Measurements from ENCODE around the gene GNA12.

The GNA12 gene

DNA sequence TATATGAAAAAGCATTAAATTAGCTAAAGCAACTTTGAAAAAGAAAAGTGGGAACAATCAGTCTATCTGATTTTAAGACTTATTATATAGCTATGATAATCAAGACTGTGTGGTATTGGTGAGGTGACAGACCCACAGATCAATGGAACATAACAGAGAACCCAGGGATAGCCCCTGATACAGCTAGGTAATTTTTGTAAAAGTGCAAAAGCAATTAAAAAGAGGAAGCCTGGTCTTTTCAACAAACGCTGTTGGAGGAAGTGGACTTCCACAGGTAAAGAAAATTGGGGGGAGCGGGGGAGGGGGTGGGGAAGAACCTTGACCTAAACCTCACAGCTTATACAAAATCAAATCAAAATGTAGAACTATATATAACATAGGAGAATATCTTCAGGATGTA, 45.4 kb downstream of the GNA12 start:
- TF ChIP-seq EGR1 (IDR thresholded peaks at IDR 0.05) (no peak), EP300 (IDR thresholded peaks at IDR 0.05; ENCODE audit: borderline replicate concordance) (no peak), CEBPB (IDR thresholded peaks at IDR 0.05) (no peak), YY1 (IDR thresholded peaks at IDR 0.05; ENCODE audit: low read depth) (no peak), CREB1 (IDR thresholded peaks at IDR 0.05; ENCODE audit: low read depth) (no peak), TAF1 (IDR thresholded peaks at IDR 0.05; ENCODE audit: low read depth) (no peak), TCF12 (IDR thresholded peaks at IDR 0.05; ENCODE audit: low read depth) (no peak), NFIC (IDR thresholded peaks at IDR 0.05) (no peak), TEAD4 (IDR thresholded peaks at IDR 0.05) (no peak), FOXM1 (IDR thresholded peaks at IDR 0.05; ENCODE audit: borderline replicate concordance, low read depth) (no peak), RAD21 (IDR thresholded peaks at IDR 0.05; ENCODE audit: low read depth) (no peak), ZBTB7A (IDR thresholded peaks at IDR 0.05; ENCODE audit: low read depth) (no peak)
- TF ChIP-seq, protein P1, sequence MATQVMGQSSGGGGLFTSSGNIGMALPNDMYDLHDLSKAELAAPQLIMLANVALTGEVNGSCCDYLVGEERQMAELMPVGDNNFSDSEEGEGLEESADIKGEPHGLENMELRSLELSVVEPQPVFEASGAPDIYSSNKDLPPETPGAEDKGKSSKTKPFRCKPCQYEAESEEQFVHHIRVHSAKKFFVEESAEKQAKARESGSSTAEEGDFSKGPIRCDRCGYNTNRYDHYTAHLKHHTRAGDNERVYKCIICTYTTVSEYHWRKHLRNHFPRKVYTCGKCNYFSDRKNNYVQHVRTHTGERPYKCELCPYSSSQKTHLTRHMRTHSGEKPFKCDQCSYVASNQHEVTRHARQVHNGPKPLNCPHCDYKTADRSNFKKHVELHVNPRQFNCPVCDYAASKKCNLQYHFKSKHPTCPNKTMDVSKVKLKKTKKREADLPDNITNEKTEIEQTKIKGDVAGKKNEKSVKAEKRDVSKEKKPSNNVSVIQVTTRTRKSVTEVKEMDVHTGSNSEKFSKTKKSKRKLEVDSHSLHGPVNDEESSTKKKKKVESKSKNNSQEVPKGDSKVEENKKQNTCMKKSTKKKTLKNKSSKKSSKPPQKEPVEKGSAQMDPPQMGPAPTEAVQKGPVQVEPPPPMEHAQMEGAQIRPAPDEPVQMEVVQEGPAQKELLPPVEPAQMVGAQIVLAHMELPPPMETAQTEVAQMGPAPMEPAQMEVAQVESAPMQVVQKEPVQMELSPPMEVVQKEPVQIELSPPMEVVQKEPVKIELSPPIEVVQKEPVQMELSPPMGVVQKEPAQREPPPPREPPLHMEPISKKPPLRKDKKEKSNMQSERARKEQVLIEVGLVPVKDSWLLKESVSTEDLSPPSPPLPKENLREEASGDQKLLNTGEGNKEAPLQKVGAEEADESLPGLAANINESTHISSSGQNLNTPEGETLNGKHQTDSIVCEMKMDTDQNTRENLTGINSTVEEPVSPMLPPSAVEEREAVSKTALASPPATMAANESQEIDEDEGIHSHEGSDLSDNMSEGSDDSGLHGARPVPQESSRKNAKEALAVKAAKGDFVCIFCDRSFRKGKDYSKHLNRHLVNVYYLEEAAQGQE (IDR thresholded peaks at IDR 0.05; ENCODE audit: low read depth): no peak
- TF ChIP-seq, protein P2, sequence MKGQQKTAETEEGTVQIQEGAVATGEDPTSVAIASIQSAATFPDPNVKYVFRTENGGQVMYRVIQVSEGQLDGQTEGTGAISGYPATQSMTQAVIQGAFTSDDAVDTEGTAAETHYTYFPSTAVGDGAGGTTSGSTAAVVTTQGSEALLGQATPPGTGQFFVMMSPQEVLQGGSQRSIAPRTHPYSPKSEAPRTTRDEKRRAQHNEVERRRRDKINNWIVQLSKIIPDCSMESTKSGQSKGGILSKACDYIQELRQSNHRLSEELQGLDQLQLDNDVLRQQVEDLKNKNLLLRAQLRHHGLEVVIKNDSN (IDR thresholded peaks at IDR 0.05): no peak
- TF ChIP-seq, protein P3, sequence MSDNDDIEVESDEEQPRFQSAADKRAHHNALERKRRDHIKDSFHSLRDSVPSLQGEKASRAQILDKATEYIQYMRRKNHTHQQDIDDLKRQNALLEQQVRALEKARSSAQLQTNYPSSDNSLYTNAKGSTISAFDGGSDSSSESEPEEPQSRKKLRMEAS (IDR thresholded peaks at IDR 0.05): no peak

DNA sequence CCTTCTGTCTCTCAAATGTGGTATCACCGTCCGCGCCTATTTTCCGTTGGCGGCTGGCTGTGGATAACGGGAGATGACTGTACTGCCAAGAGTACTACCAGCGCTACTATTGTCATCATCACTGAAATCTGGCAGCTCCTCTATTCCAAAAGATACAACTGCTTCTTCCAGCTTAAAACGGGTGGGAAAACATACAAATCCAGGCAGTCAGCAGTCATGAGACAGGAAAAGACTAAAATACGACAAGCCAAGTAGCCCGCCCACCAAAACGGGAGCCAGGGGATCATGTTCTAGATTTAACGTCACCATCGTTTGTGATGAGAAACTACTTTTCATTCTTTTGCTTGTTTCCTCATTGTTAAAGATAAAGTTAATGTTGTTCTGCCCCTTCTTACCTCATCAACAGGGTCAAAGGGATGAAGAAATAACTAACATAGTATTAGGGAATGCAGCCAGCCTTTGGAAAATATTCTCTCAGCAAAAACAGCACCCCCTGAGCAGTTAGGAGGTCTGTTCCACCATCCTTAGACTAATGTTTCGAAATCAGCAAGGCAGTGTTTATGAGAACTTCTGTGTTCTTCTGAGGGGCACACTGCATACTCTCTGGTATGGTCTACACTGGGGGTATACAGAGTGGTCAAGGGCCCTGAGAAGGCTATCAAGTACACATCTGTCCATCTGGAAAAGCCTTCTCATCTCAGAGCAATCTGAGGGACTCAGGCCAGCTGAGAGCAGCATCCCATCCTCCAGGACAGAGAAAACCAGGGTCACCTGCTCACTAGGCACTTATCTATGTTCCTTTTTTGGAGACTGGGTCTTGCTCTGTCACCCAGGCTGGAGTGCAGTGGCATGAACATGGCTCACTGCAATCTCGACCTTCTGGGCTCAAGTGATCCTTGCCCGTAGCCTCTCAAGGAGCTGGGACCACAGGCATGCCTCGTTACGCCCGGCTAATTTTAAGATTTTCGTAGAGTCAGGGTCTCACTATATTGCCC, 47.5 kb downstream of the GNA12 start:
- TF ChIP-seq ZBTB7A (IDR thresholded peaks at IDR 0.05; ENCODE audit: low read depth): no peak
- no peak for TF ChIP-seq TAF1 (IDR thresholded peaks at IDR 0.05; ENCODE audit: low read depth)
- TF ChIP-seq NFIC (IDR thresholded peaks at IDR 0.05): no peak

DNA sequence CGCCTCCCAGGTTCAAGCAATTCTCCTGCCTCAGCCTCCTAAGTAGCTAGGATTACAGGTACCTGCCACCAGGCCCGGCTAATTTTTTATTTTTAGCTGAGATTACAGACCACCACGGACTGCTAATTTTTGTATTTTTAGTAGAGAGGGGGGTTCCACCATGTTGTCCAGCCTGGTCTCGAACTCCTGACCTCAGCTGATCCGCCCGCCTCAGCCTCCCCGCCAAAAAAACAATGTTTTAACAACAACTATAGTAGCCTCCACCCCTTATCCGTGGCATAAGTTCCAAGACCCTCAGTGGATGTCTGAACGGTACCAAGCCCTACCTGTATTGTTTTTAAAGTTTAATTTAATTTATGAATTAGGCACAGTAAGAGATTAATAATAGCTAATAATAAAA, 48.2 kb downstream of the GNA12 start:
- TF ChIP-seq, protein P3 (IDR thresholded peaks at IDR 0.05): no peak
- no peak for TF ChIP-seq TEAD4 (IDR thresholded peaks at IDR 0.05)
- TF ChIP-seq TAF1 (IDR thresholded peaks at IDR 0.05; ENCODE audit: low read depth): no peak
- no peak for TF ChIP-seq EGR1 (IDR thresholded peaks at IDR 0.05)
- TF ChIP-seq CREB1 (IDR thresholded peaks at IDR 0.05; ENCODE audit: low read depth): no peak
- TF ChIP-seq, protein P2 (IDR thresholded peaks at IDR 0.05): no peak
- no peak for TF ChIP-seq CEBPB (IDR thresholded peaks at IDR 0.05)
- TF ChIP-seq TCF12 (IDR thresholded peaks at IDR 0.05; ENCODE audit: low read depth): no peak
- TF ChIP-seq, protein P1 (IDR thresholded peaks at IDR 0.05; ENCODE audit: low read depth): no peak
- TF ChIP-seq FOXM1 (IDR thresholded peaks at IDR 0.05; ENCODE audit: borderline replicate concordance, low read depth): no peak
- no peak for TF ChIP-seq YY1 (IDR thresholded peaks at IDR 0.05; ENCODE audit: low read depth)

DNA sequence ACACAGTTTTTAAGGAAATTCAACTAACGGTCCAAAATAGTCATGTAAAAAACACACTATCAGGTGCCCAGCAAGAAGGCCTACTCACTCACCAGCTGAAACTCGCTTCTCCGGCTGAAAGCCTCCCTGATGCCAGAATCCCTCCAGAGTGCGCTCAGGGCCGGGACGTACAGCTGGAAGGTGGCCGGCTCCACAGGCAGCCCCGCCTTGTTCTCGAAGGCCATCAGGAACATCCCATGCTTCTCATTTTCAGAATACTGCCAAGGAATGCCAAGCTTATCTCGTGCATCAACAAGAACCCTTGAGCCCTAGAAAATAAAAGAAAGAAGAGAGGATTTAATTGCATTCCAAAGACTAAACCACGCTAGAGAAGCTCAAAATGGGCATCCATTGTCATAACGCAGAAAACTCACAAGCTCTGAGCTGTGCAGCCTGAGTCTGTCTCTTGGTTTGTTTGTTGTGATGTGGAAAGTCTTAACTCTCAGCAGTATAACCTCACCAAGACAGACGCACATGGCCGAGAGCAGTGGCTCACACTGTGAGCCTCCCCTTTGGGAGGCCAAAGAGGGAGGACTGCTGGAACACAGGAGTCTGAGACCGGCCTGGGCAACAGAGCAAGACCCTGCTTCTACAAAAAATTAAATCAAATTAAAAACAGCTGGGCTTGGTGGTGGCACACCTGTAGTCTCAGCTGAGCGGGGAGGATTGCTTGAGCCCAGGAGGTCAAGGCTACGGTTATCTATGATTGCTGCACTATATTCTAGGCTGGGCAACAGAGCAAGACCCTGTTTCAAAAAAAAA, 49.1 kb downstream of the GNA12 start:
- TF ChIP-seq RAD21 (IDR thresholded peaks at IDR 0.05; ENCODE audit: low read depth) (no peak), ZBTB7A (IDR thresholded peaks at IDR 0.05; ENCODE audit: low read depth) (no peak), EP300 (IDR thresholded peaks at IDR 0.05; ENCODE audit: borderline replicate concordance) (no peak), TCF12 (IDR thresholded peaks at IDR 0.05; ENCODE audit: low read depth) (no peak), CEBPB (IDR thresholded peaks at IDR 0.05) (no peak), YY1 (IDR thresholded peaks at IDR 0.05; ENCODE audit: low read depth) (no peak)
- TF ChIP-seq, protein P3 (IDR thresholded peaks at IDR 0.05): no peak

DNA sequence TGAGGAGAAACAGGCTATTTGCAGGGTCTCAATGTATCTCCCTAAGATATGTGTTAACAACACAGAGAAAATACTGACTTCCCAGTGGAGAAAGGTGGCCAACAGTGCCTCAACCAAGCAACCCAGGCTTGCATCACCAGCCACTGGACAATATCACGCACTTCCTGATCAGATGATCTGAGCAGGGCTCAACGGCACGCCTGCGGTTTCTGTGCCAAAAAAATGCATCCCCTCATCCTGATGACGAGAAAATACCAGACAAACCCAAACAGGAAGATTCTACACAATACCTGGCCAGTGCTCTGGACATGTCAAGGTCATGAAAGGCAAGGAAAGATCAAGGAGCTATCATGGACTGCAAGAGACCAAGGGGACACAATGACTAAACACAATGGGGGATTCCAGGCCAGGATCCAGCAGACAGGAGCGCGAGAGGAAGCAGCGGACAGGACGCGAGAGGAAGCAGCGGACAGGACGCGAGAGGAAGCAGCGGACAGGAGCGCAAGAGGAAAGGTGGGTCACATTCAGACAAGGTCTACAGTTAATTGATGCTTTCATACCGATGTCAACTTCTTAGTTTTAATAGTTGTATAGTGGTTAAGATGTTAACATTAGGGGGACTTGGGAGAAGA, 51.1 kb downstream of the GNA12 start:
- TF ChIP-seq ZBTB7A (IDR thresholded peaks at IDR 0.05; ENCODE audit: low read depth) (no peak), TAF1 (IDR thresholded peaks at IDR 0.05; ENCODE audit: low read depth) (no peak), CREB1 (IDR thresholded peaks at IDR 0.05; ENCODE audit: low read depth) (no peak), EP300 (IDR thresholded peaks at IDR 0.05; ENCODE audit: borderline replicate concordance) (no peak), TEAD4 (IDR thresholded peaks at IDR 0.05) (no peak), YY1 (IDR thresholded peaks at IDR 0.05; ENCODE audit: low read depth) (no peak), FOXM1 (IDR thresholded peaks at IDR 0.05; ENCODE audit: borderline replicate concordance, low read depth) (no peak), EGR1 (IDR thresholded peaks at IDR 0.05) (no peak), NFIC (IDR thresholded peaks at IDR 0.05) (no peak), RAD21 (IDR thresholded peaks at IDR 0.05; ENCODE audit: low read depth) (no peak), CEBPB (IDR thresholded peaks at IDR 0.05) (no peak), TCF12 (IDR thresholded peaks at IDR 0.05; ENCODE audit: low read depth) (no peak)
- TF ChIP-seq, protein P2 (IDR thresholded peaks at IDR 0.05): no peak
- TF ChIP-seq, protein P3 (IDR thresholded peaks at IDR 0.05): no peak
- TF ChIP-seq, protein P1 (IDR thresholded peaks at IDR 0.05; ENCODE audit: low read depth): no peak

Measured in Ishikawa (cell line).